ENCODE measurements around the gene VASH2.

VASH2 gene

GRCh38 chr1:212914789-212915188 is 35.6 kb upstream of the VASH2 start:
- H3K4me3 ChIP-seq (ENCODE audit: low read length): no peak overlapping the region
- no peak for TF ChIP-seq CTCF (conservative IDR thresholded peaks at IDR 0.05; ENCODE audit: low read length)
- DNase-seq (ENCODE audit: low read depth): no peak

- peak; percentile 10 for DNase-seq (ENCODE audit: low read depth)
- TF ChIP-seq CTCF (conservative IDR thresholded peaks at IDR 0.05; ENCODE audit: low read length): peak; percentile 31
- H3K4me3 ChIP-seq (ENCODE audit: low read length): no peak overlapping the region
These were observed 34.9 kb upstream of the VASH2 start for GRCh38 chr1:212915245-212916091.

GRCh38 chr1:212916481-212917133 is 33.7 kb upstream of the VASH2 start:
- H3K4me3 ChIP-seq (ENCODE audit: low read length): no peak overlapping the region
- TF ChIP-seq CTCF (conservative IDR thresholded peaks at IDR 0.05; ENCODE audit: low read length): no peak
- peak; percentile 25 for DNase-seq (ENCODE audit: low read depth)

GRCh38 chr1:212917134-212917485 is 33.2 kb upstream of the VASH2 start:
- no peak for TF ChIP-seq CTCF (conservative IDR thresholded peaks at IDR 0.05; ENCODE audit: low read length)

GRCh38 chr1:212917858-212918257 is 32.5 kb upstream of the VASH2 start:
- no peak overlapping the region for H3K4me3 ChIP-seq (ENCODE audit: low read length)
- TF ChIP-seq CTCF (conservative IDR thresholded peaks at IDR 0.05; ENCODE audit: low read length): no peak
- DNase-seq (ENCODE audit: low read depth): no peak

More at GRCh38 chr1:212917134-212917485, 33.2 kb upstream of the VASH2 start:
- DNase-seq (ENCODE audit: low read depth): no peak
- no peak overlapping the region for H3K4me3 ChIP-seq (ENCODE audit: low read length)

- DNase-seq (ENCODE audit: low read depth): no peak
- no peak for TF ChIP-seq CTCF (conservative IDR thresholded peaks at IDR 0.05; ENCODE audit: low read length)
- H3K4me3 ChIP-seq (ENCODE audit: low read length): no peak overlapping the region
These were observed 31.5 kb upstream of the VASH2 start for GRCh38 chr1:212918824-212919223.

GRCh38 chr1:212920246-212920645 is 30.1 kb upstream of the VASH2 start:
- DNase-seq (ENCODE audit: low read depth): no peak
- H3K4me3 ChIP-seq (ENCODE audit: low read length): no peak overlapping the region
- TF ChIP-seq CTCF (conservative IDR thresholded peaks at IDR 0.05; ENCODE audit: low read length): no peak
